Activated naive CD4-positive, alpha-beta T cell treated with anti-CD3 and anti-CD28 coated beads, Interleukin-2, amount 50 U/mL, for 24 hours (primary cell): ENCODE measurements around the gene METRNL.
"Not testable (repeated sequence)": the region's sequence is repeated elsewhere in the genome, so short reads cannot be mapped to it uniquely, and the experiment has no call there.

ENCODE experiments used
- H3K27ac Mint-ChIP-seq: one replicate; pipeline ENCODE4 v1.8.0; 2021; ENCODE audit warnings: mild to moderate bottlenecking, mixed read lengths
- H3K27me3 Mint-ChIP-seq: one replicate; pipeline ENCODE4 v1.8.0; 2021; ENCODE audit warnings: mixed read lengths
- H3K36me3 Mint-ChIP-seq: one replicate; pipeline ENCODE4 v1.8.0; 2021; ENCODE audit warnings: mixed read lengths
- H3K4me1 Mint-ChIP-seq: one replicate; pipeline ENCODE4 v1.8.0; 2021; ENCODE audit warnings: mixed read lengths
- H3K4me3 Mint-ChIP-seq: one replicate; pipeline ENCODE4 v1.8.0; 2021; ENCODE audit warnings: mild to moderate bottlenecking, mixed read lengths
- H3K9me3 Mint-ChIP-seq: one replicate; pipeline ENCODE4 v1.8.0; 2021; ENCODE audit warnings: mixed read lengths

Gene METRNL

GRCh38 chr17:83134456-83134855 lies 55.0 kb downstream of the METRNL start:
- H3K4me3 Mint-ChIP-seq = not testable (repeated sequence)

DNA sequence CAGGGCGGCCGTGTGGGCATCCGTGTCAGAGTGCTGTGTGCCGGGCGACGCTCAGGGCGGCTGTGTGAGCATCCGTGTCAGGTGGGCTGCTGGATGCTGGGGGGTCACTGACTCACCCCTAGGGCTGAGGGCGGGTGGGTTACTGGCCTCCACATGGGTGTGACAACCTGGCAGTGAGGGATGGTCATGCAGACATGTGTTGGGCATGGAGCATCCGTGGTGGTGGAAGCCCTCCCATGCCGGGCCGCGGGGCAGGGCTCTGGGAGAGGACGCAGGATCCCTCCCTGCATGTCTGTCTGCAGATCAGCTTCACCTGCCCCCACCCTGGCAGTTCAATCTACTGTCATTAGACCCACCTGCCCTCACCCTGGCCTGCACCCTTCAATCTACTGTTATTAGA lies 56.3 kb downstream of the METRNL start:
- Mint-ChIP-seq H3K4me1 (no peaks in the 10 kb centered on the region), H3K4me3 (no peak overlapping the region), H3K27me3 (peaks cover 4% of the 10 kb centered on the region), H3K27ac (no peak overlapping the region), H3K9me3 (no peaks in the 10 kb centered on the region), H3K36me3 (peaks cover 1% of the 10 kb centered on the region)

More at GRCh38 chr17:83134456-83134855, 55.0 kb downstream of the METRNL start:
- H3K4me1 Mint-ChIP-seq, H3K36me3 Mint-ChIP-seq, H3K9me3 Mint-ChIP-seq, H3K27ac Mint-ChIP-seq, H3K27me3 Mint-ChIP-seq: not testable (repeated sequence)

- H3K36me3 Mint-ChIP-seq = peaks cover 1% of the 10 kb centered on the region
- H3K4me1 Mint-ChIP-seq = no peaks in the 10 kb centered on the region
- H3K9me3 Mint-ChIP-seq = no peaks in the 10 kb centered on the region
These were observed 56.7 kb downstream of the METRNL start for GRCh38 chr17:83136156-83136555.

GRCh38 chr17:83136931-83137330 lies 57.5 kb downstream of the METRNL start:
- H3K36me3 Mint-ChIP-seq = peaks cover 1% of the 10 kb centered on the region

More at GRCh38 chr17:83136156-83136555, 56.7 kb downstream of the METRNL start:
- Mint-ChIP-seq H3K27me3 (peaks cover 5% of the 10 kb centered on the region), H3K27ac (no peak overlapping the region), H3K4me3 (no peak overlapping the region)

DNA sequence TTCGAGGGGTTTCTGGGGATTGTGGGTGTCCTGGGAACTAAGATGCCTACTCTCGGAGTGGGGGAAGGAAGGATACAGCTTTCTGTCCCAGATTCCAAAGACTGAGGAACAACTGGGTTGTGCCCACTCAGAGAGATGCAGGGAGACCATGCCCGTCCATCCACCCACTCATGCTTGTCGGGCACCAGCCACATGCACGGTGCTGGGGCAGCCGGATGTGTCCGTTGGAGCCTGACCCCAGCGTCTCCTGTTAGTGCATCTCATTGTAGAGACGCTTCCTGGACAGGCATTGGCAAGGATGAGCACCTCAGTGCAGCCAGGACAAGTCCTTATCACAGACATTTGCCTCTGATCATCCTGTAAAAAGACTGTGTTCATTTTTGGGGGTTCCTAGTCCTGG lies 58.1 kb downstream of the METRNL start:
- Mint-ChIP-seq H3K27me3 (peaks cover 5% of the 10 kb centered on the region), H3K27ac (no peak overlapping the region), H3K4me3 (no peak overlapping the region), H3K4me1 (no peaks in the 10 kb centered on the region), H3K36me3 (peaks cover 1% of the 10 kb centered on the region), H3K9me3 (no peaks in the 10 kb centered on the region)

More at GRCh38 chr17:83136931-83137330, 57.5 kb downstream of the METRNL start:
- Mint-ChIP-seq H3K27me3 (peaks cover 5% of the 10 kb centered on the region), H3K9me3 (no peaks in the 10 kb centered on the region), H3K4me1 (no peaks in the 10 kb centered on the region), H3K4me3 (no peak overlapping the region), H3K27ac (no peak overlapping the region)

- H3K4me3 Mint-ChIP-seq = no peak overlapping the region
- no peak overlapping the region for H3K27ac Mint-ChIP-seq
- H3K9me3 Mint-ChIP-seq = no peaks in the 10 kb centered on the region
- H3K4me1 Mint-ChIP-seq = no peaks in the 10 kb centered on the region
- H3K27me3 Mint-ChIP-seq = peaks cover 5% of the 10 kb centered on the region
- H3K36me3 Mint-ChIP-seq = peaks cover 1% of the 10 kb centered on the region
These were observed 59.4 kb downstream of the METRNL start for GRCh38 chr17:83138820-83139219.

GRCh38 chr17:83139541-83140248 lies 60.3 kb downstream of the METRNL start:
- H3K4me1 Mint-ChIP-seq, H3K4me3 Mint-ChIP-seq, H3K27ac Mint-ChIP-seq, H3K9me3 Mint-ChIP-seq, H3K36me3 Mint-ChIP-seq, H3K27me3 Mint-ChIP-seq: not testable (repeated sequence)

- peak overlapping the region; percentile 39 for H3K27ac Mint-ChIP-seq
- H3K9me3 Mint-ChIP-seq, H3K4me1 Mint-ChIP-seq, H3K36me3 Mint-ChIP-seq, H3K27me3 Mint-ChIP-seq, H3K4me3 Mint-ChIP-seq: not testable (repeated sequence)
These were observed 60.8 kb downstream of the METRNL start for GRCh38 chr17:83140249-83140566.

DNA sequence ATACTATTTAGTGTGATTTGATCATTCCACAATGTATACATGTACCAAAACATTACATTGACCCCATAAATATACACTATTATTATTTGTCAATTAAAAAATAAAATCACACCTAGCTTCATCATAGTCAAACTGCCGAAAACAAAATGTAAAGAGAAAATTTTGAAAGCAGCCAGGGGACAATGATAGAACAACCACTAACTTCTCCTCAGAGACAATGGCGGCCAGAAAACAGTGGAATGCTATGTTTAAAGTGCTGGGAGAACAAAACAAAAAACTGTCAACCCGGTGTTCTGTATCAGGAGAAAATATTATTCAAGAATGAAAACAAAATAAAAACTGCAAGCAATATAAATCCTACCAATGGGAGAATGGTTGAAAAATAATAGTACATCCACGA lies 63.2 kb downstream of the METRNL start:
- no peaks in the 10 kb centered on the region for H3K9me3 Mint-ChIP-seq
- H3K36me3 Mint-ChIP-seq = peaks cover 1% of the 10 kb centered on the region
- H3K4me3 Mint-ChIP-seq = no peak overlapping the region
- H3K27me3 Mint-ChIP-seq = peaks cover 5% of the 10 kb centered on the region
- no peaks in the 10 kb centered on the region for H3K4me1 Mint-ChIP-seq
- H3K27ac Mint-ChIP-seq = no peak overlapping the region

GRCh38 chr17:83143817-83144231 lies 64.4 kb downstream of the METRNL start:
- Mint-ChIP-seq H3K4me1 (no peaks in the 10 kb centered on the region), H3K4me3 (no peak overlapping the region), H3K27me3 (peaks cover 5% of the 10 kb centered on the region), H3K36me3 (peaks cover 1% of the 10 kb centered on the region), H3K9me3 (no peaks in the 10 kb centered on the region), H3K27ac (no peak overlapping the region)
